ENCODE results near the gene ILF2.
A peak's percentile ranks its signal among the peaks of the same experiment; 100 is the strongest.

The ILF2 gene

DNA sequence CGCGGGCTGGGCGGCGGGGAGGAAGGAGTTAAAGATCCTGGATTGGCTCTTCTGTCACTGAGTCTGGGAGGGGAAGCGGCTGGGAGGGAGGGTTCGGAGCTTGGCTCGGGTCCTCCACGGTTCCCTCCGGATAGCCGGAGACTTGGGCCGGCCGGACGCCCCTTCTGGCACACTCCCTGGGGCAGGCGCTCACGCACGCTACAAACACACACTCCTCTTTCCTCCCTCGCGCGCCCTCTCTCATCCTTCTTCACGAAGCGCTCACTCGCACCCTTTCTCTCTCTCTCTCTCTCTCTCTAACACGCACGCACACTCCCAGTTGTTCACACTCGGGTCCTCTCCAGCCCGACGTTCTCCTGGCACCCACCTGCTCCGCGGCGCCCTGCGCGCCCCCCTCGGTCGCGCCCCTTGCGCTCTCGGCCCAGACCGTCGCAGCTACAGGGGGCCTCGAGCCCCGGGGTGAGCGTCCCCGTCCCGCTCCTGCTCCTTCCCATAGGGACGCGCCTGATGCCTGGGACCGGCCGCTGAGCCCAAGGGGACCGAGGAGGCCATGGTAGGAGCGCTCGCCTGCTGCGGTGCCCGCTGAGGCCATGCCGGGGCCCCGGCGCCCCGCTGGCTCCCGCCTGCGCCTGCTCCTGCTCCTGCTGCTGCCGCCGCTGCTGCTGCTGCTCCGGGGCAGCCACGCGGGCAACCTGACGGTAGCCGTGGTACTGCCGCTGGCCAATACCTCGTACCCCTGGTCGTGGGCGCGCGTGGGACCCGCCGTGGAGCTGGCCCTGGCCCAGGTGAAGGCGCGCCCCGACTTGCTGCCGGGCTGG, 7.9 kb upstream of the ILF2 start, which contains the start of gene NPR1 (continued):
- no peak for TF ChIP-seq ZNF223 (tag by site-specific recombination; IDR thresholded peaks at IDR 0.05)
- TF ChIP-seq ZBTB7A (tag by site-specific recombination; IDR thresholded peaks at IDR 0.05; ENCODE audit: low read depth) = peak; percentile 71; the same call in 1 of the 2 replicates
- no peak for TF ChIP-seq ZBTB1 (tag by site-specific recombination; IDR thresholded peaks at IDR 0.05)
- no peak for TF ChIP-seq RBAK (tag by site-specific recombination; IDR thresholded peaks at IDR 0.05)
- TF ChIP-seq MEIS1 (CRISPR knock-in tag; IDR thresholded peaks at IDR 0.05; ENCODE audit: borderline replicate concordance) = no peak
- no peak for TF ChIP-seq ZNF658 (tag by site-specific recombination; IDR thresholded peaks at IDR 0.05)
- no peak; the same call in none of the 2 replicates for TF ChIP-seq SP3 (tag by site-specific recombination; IDR thresholded peaks at IDR 0.05)
- no peak for TF ChIP-seq ZNF302 (tag by site-specific recombination; IDR thresholded peaks at IDR 0.05; ENCODE audit: low read depth)
- no peak for TF ChIP-seq ZNF174 (tag by site-specific recombination; IDR thresholded peaks at IDR 0.05)
- TF ChIP-seq TRIM28 (IDR thresholded peaks at IDR 0.05; ENCODE audit: borderline replicate concordance, low read length) = no peak
- no peak for TF ChIP-seq ZNF621 (tag by site-specific recombination; IDR thresholded peaks at IDR 0.05)
- no peak for TF ChIP-seq ZNF23 (tag by site-specific recombination; IDR thresholded peaks at IDR 0.05; ENCODE audit: borderline replicate concordance)
- TF ChIP-seq ZNF157 (tag by site-specific recombination; IDR thresholded peaks at IDR 0.05) = no peak
- no peak for TF ChIP-seq HOXC10 (CRISPR knock-in tag; IDR thresholded peaks at IDR 0.05)
- TF ChIP-seq, protein P1, sequence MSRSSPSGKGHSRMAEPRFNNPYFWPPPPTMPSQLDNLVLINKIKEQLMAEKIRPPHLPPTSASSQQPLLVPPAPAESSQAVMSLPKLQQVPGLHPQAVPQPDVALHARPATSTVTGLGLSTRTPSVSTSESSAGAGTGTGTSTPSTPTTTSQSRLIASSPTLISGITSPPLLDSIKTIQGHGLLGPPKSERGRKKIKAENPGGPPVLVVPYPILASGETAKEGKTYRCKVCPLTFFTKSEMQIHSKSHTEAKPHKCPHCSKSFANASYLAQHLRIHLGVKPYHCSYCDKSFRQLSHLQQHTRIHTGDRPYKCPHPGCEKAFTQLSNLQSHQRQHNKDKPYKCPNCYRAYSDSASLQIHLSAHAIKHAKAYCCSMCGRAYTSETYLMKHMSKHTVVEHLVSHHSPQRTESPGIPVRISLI (tag by site-specific recombination; IDR thresholded peaks at IDR 0.05) = no peak
- 0 out of 2 replicates have a peak, but pooled peaks have one; percentile 9 for TF ChIP-seq ZNF692 (tag by site-specific recombination; IDR thresholded peaks at IDR 0.05)
- TF ChIP-seq ZNF138 (tag by site-specific recombination; IDR thresholded peaks at IDR 0.05; ENCODE audit: borderline replicate concordance) = no peak
- TF ChIP-seq, protein P2, sequence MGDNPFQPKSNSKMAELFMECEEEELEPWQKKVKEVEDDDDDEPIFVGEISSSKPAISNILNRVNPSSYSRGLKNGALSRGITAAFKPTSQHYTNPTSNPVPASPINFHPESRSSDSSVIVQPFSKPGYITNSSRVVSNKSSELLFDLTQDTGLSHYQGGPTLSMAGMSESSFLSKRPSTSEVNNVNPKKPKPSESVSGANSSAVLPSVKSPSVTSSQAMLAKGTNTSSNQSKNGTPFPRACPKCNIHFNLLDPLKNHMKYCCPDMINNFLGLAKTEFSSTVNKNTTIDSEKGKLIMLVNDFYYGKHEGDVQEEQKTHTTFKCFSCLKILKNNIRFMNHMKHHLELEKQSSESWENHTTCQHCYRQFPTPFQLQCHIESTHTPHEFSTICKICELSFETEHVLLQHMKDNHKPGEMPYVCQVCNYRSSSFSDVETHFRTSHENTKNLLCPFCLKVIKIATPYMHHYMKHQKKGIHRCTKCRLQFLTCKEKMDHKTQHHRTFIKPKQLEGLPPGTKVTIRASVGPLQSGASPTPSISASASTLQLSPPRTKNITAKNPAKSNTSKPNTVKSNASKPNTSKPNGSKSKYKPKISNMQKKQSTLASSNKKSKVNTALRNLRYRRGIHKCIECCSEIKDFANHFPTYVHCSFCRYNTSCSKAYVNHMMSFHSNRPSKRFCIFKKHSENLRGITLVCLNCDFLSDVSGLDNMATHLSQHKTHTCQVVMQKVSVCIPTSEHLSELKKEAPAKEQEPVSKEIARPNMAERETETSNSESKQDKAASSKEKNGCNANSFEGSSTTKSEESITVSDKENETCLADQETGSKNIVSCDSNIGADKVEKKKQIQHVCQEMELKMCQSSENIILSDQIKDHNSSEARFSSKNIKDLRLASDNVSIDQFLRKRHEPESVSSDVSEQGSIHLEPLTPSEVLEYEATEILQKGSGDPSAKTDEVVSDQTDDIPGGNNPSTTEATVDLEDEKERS (tag by site-specific recombination; IDR thresholded peaks at IDR 0.05) = no peak
- no peak for TF ChIP-seq ZNF626 (tag by site-specific recombination; IDR thresholded peaks at IDR 0.05)
- no peak for TF ChIP-seq ZNF664 (tag by site-specific recombination; IDR thresholded peaks at IDR 0.05)
- TF ChIP-seq, protein P3, sequence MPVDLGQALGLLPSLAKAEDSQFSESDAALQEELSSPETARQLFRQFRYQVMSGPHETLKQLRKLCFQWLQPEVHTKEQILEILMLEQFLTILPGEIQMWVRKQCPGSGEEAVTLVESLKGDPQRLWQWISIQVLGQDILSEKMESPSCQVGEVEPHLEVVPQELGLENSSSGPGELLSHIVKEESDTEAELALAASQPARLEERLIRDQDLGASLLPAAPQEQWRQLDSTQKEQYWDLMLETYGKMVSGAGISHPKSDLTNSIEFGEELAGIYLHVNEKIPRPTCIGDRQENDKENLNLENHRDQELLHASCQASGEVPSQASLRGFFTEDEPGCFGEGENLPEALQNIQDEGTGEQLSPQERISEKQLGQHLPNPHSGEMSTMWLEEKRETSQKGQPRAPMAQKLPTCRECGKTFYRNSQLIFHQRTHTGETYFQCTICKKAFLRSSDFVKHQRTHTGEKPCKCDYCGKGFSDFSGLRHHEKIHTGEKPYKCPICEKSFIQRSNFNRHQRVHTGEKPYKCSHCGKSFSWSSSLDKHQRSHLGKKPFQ (tag by site-specific recombination; IDR thresholded peaks at IDR 0.05) = peak; percentile 94
- peak; percentile 64; the same call in 1 of the 2 replicates for TF ChIP-seq ZNF501 (tag by site-specific recombination; IDR thresholded peaks at IDR 0.05)
- no peak for TF ChIP-seq ZNF169 (tag by site-specific recombination; IDR thresholded peaks at IDR 0.05)
- peak; percentile 52 for TF ChIP-seq SP2 (tag by site-specific recombination; IDR thresholded peaks at IDR 0.05)
- TF ChIP-seq, protein P4, sequence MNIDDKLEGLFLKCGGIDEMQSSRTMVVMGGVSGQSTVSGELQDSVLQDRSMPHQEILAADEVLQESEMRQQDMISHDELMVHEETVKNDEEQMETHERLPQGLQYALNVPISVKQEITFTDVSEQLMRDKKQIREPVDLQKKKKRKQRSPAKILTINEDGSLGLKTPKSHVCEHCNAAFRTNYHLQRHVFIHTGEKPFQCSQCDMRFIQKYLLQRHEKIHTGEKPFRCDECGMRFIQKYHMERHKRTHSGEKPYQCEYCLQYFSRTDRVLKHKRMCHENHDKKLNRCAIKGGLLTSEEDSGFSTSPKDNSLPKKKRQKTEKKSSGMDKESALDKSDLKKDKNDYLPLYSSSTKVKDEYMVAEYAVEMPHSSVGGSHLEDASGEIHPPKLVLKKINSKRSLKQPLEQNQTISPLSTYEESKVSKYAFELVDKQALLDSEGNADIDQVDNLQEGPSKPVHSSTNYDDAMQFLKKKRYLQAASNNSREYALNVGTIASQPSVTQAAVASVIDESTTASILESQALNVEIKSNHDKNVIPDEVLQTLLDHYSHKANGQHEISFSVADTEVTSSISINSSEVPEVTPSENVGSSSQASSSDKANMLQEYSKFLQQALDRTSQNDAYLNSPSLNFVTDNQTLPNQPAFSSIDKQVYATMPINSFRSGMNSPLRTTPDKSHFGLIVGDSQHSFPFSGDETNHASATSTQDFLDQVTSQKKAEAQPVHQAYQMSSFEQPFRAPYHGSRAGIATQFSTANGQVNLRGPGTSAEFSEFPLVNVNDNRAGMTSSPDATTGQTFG (tag by site-specific recombination; IDR thresholded peaks at IDR 0.05; ENCODE audit: borderline replicate concordance) = no peak
- no peak for TF ChIP-seq ZNF548 (tag by site-specific recombination; IDR thresholded peaks at IDR 0.05)
- TF ChIP-seq ZNF335 (tag by site-specific recombination; conservative IDR thresholded peaks at IDR 0.05) = peak; percentile 95
- TF ChIP-seq ZNF776 (tag by site-specific recombination; IDR thresholded peaks at IDR 0.05; ENCODE audit: borderline replicate concordance) = no peak
- no peak for TF ChIP-seq ZFP3 (tag by site-specific recombination; IDR thresholded peaks at IDR 0.05; ENCODE audit: low read depth)
- no peak for TF ChIP-seq ZNF140 (tag by site-specific recombination; IDR thresholded peaks at IDR 0.05)
